ENCODE data around the gene CTPS2.

GRCh38 chrX:16662402-16662801 lies 50.1 kb downstream of the CTPS2 start:
- no peak for TF ChIP-seq CTCF (IDR thresholded peaks at IDR 0.05; ENCODE audit: low read length)
- no peak for TF ChIP-seq EZH2 (IDR thresholded peaks at IDR 0.05; ENCODE audit: borderline replicate concordance, low read length)

Measured in OCI-LY1 (cell line).